H9 (cell line): Measurements from ENCODE around the gene HNRNPLL. TPM values are rescaled to one million over a fixed set of nuclear protein-coding genes. Genes with fewer than 3 reads are reported as not detected.

ENCODE experiments used
- DNase-seq: peaks from one replicate; pipeline ENCODE4 v3.0.0-alpha.2; 2017
- H2AFZ ChIP-seq: one replicate; pipeline ENCODE4 v1.6.1; 2013; ENCODE audit warnings: mild to moderate bottlenecking, low read length, control low read depth, moderate library complexity
- H2AK5ac ChIP-seq: 2 replicates; pipeline ENCODE4 v1.6.1; 2013; ENCODE audit warnings: low read length, control low read depth, mixed read lengths; ENCODE audit not compliant: insufficient read length
- H2BK120ac ChIP-seq: one replicate; pipeline ENCODE4 v1.6.1; 2013; ENCODE audit warnings: low read depth, mild to moderate bottlenecking, low read length, control low read depth, inconsistent platforms; ENCODE audit not compliant: poor library complexity, severe bottlenecking
- H2BK12ac ChIP-seq: 2 replicates; pipeline ENCODE4 v1.6.1; 2013; ENCODE audit warnings: low read length, control low read depth, mixed read lengths, low read depth; ENCODE audit not compliant: insufficient read length
- H2BK15ac ChIP-seq: 2 replicates; pipeline ENCODE4 v1.6.1; 2013; ENCODE audit warnings: low read depth, low read length, control low read depth
- H2BK20ac ChIP-seq: one replicate; pipeline ENCODE4 v1.6.1; 2013; ENCODE audit warnings: low read depth, mild to moderate bottlenecking, low read length, control low read depth, inconsistent platforms; ENCODE audit not compliant: poor library complexity, severe bottlenecking
- H2BK5ac ChIP-seq: 2 replicates; pipeline ENCODE4 v1.6.1; 2013; ENCODE audit warnings: low read length, control low read depth, mixed read lengths; ENCODE audit not compliant: insufficient read length
- H3K14ac ChIP-seq: 2 replicates; pipeline ENCODE4 v1.6.1; 2013; ENCODE audit warnings: low read length, control low read depth; ENCODE audit not compliant: insufficient read depth
- H3K18ac ChIP-seq: 2 replicates; pipeline ENCODE4 v1.6.1; 2013; ENCODE audit warnings: low read depth, mild to moderate bottlenecking, mixed read lengths, low read length, control low read depth; ENCODE audit not compliant: insufficient read length
- H3K23ac ChIP-seq: 2 replicates; pipeline ENCODE4 v1.6.1; 2013; ENCODE audit warnings: low read length, control low read depth, mixed read lengths, low read depth; ENCODE audit not compliant: insufficient read length
- H3K23me2 ChIP-seq: 2 replicates; pipeline ENCODE4 v1.6.1; 2013; ENCODE audit warnings: low read depth, mild to moderate bottlenecking, mixed read lengths, low read length, control low read depth; ENCODE audit not compliant: insufficient read length, poor library complexity, severe bottlenecking
- H3K27ac ChIP-seq: 2 replicates; pipeline ENCODE4 v1.5.1; 2013; ENCODE audit warnings: low read length, control low read depth, mixed read lengths, low read depth; ENCODE audit not compliant: insufficient read length
- H3K27me3 ChIP-seq: 2 replicates; pipeline ENCODE4 v1.6.1; 2013; ENCODE audit warnings: low read length, control low read depth, inconsistent platforms; ENCODE audit not compliant: insufficient read depth
- H3K4ac ChIP-seq: 2 replicates; pipeline ENCODE4 v1.6.1; 2013; ENCODE audit warnings: low read depth, mild to moderate bottlenecking, control low read depth, inconsistent platforms, low read length, moderate library complexity
- H3K4me1 ChIP-seq: 2 replicates; pipeline ENCODE4 v1.6.1; 2013; ENCODE audit warnings: low read length, control low read depth, inconsistent platforms; ENCODE audit not compliant: insufficient read depth
- H3K4me2 ChIP-seq: 2 replicates; pipeline ENCODE4 v1.6.1; 2013; ENCODE audit warnings: low read length, control low read depth, mixed read lengths; ENCODE audit not compliant: insufficient read length, insufficient read depth
- H3K56ac ChIP-seq: 2 replicates; pipeline ENCODE4 v1.6.1; 2013; ENCODE audit warnings: low read depth, mild to moderate bottlenecking, mixed read lengths, low read length, control low read depth; ENCODE audit not compliant: insufficient read length
- H3K79me1 ChIP-seq: 2 replicates; pipeline ENCODE4 v1.6.1; 2013; ENCODE audit warnings: low read depth, mild to moderate bottlenecking, moderate library complexity, low read length, control low read depth, inconsistent platforms; ENCODE audit not compliant: insufficient read depth, poor library complexity, severe bottlenecking
- H3K79me2 ChIP-seq: 2 replicates; pipeline ENCODE4 v1.6.1; 2013; ENCODE audit warnings: low read length, control low read depth, inconsistent platforms; ENCODE audit not compliant: insufficient read depth
- H3K9ac ChIP-seq: 2 replicates; pipeline ENCODE4 v1.6.1; 2013; ENCODE audit warnings: low read length, control low read depth, mixed read lengths; ENCODE audit not compliant: insufficient read length; ENCODE audit errors: extremely low read depth
- H3K9me3 ChIP-seq: one replicate; pipeline ENCODE4 v1.6.1; 2013; ENCODE audit warnings: low read depth, low read length, inconsistent platforms; ENCODE audit not compliant: control insufficient read depth
- H3T11ph ChIP-seq: one replicate; pipeline ENCODE4 v1.6.1; 2013; ENCODE audit warnings: mild to moderate bottlenecking, low read length, control low read depth, inconsistent platforms
- H4K20me1 ChIP-seq: one replicate; pipeline ENCODE4 v1.6.1; 2013; ENCODE audit not compliant: control insufficient read depth, insufficient read length, insufficient read depth
- H4K5ac ChIP-seq: 2 replicates; pipeline ENCODE4 v1.6.1; 2013; ENCODE audit warnings: low read depth, mild to moderate bottlenecking, mixed read lengths, low read length, control low read depth; ENCODE audit not compliant: insufficient read length
- H4K8ac ChIP-seq: replicated peaks from 2 replicates; pipeline ENCODE4 v1.6.1; 2013; ENCODE audit warnings: low read length, control low read depth, mixed read lengths, low read depth; ENCODE audit not compliant: insufficient read length
- H4K91ac ChIP-seq: 2 replicates; pipeline ENCODE4 v1.6.1; 2013; ENCODE audit warnings: low read depth, mild to moderate bottlenecking, moderate library complexity, mixed read lengths, low read length, control low read depth; ENCODE audit not compliant: insufficient read length
- H3K27ac Mint-ChIP-seq, 3 experiments: 2 replicates in 2 of 3; 3 replicates in 1 of 3; pipeline ENCODE4 v1.8.0; 2020 to 2021; ENCODE audit warnings: mixed read lengths in 3 of 3, mild to moderate bottlenecking in 1 of 3, moderate library complexity in 1 of 3
- H3K27me3 Mint-ChIP-seq: 2 replicates; pipeline ENCODE4 v1.8.0; 2021; ENCODE audit warnings: low read depth, mild to moderate bottlenecking, moderate library complexity, mixed read lengths
- H3K36me3 Mint-ChIP-seq, 3 experiments: 2 replicates in 2 of 3; 3 replicates in 1 of 3; pipeline ENCODE4 v1.8.0; 2020 to 2021; ENCODE audit warnings: low read depth in 3 of 3, mixed read lengths in 3 of 3; ENCODE audit not compliant: insufficient read depth in 1 of 3
- H3K4me1 Mint-ChIP-seq, 2 experiments: 2 replicates each; pipeline ENCODE4 v1.8.0; 2020; ENCODE audit warnings: mixed read lengths in 2 of 2
- H3K4me3 Mint-ChIP-seq, 2 experiments: 2 replicates in 1 of 2; 3 replicates in 1 of 2; pipeline ENCODE4 v1.8.0; 2020 to 2021; ENCODE audit warnings: mild to moderate bottlenecking in 2 of 2, mixed read lengths in 2 of 2, moderate library complexity in 1 of 2
- H3K9me3 Mint-ChIP-seq, 2 experiments: 2 replicates in 1 of 2; 3 replicates in 1 of 2; pipeline ENCODE4 v1.8.0; 2020; ENCODE audit warnings: mild to moderate bottlenecking in 2 of 2, mixed read lengths in 2 of 2, moderate library complexity in 1 of 2
- WGBS: extraction: QIAGEN DNeasy Blood & Tissue Kit; methylation state at CpG from one replicate; pipeline ENCODE4 v1.1.7; 2013; ENCODE audit warnings: missing lambda C conversion rate, low lambda C conversion rate, mixed read lengths; ENCODE audit not compliant: insufficient read length; ENCODE audit errors: extremely low coverage; 5-methylcytosine and 5-hydroxymethylcytosine counted together
- total RNA-seq: library from RNA; stranded (reverse); gene quantifications from 2 replicates; pipeline ENCODE4 v1.2.1, GENCODE V29; 2021
- TF ChIP-seq, protein P1 (sequence below): fragments of 200-600 bp; sonication (generic); conservative IDR thresholded peaks from 3 replicates; pipeline ENCODE4 v1.8.0; 2021; ENCODE audit warnings: antibody characterized with exemption, mild to moderate bottlenecking

HNRNPLL gene
- total RNA-seq, 1 experiment from 2014 or later, result 52.3 TPM

GRCh38 chr2:38598991-38599295 is 3.8 kb downstream of the HNRNPLL start:
- Histone ChIP-seq H3K23me2 (peaks cover 11% of the 10 kb centered on the region), H3K4me1 (peaks cover 6% of the 10 kb centered on the region), H2BK20ac (no peak overlapping the region), H4K20me1 (no peaks in the 10 kb centered on the region), H3K4me2 (peak overlapping the region; percentile 37), H3K23ac (no peak overlapping the region), H3K9ac (peak overlapping the region; percentile 12), H3K27ac (no peak overlapping the region), H3K9me3 (no peaks in the 10 kb centered on the region), H2BK5ac (no peak overlapping the region), H3K79me2 (peaks cover 49% of the 10 kb centered on the region; the same call in 1 of the 2 replicates), H2AK5ac (no peak overlapping the region), H2BK120ac (no peak overlapping the region), H3K18ac (no peak overlapping the region), H3K79me1 (peaks cover 2% of the 10 kb centered on the region), H3K27me3 (no peaks in the 10 kb centered on the region), H3K4ac (no peak overlapping the region), H3T11ph (no peak overlapping the region), H3K14ac (no peak overlapping the region), H2BK12ac (no peak overlapping the region), H4K5ac (no peak overlapping the region), H3K56ac (no peak overlapping the region), H2AFZ (no peak overlapping the region), H4K91ac (no peak overlapping the region), H2BK15ac (no peak overlapping the region), H4K8ac (no peak overlapping the region)
- WGBS, result no CpG with 5 or more reads among the region's 1 CpG
- H3K27me3 Mint-ChIP-seq, result no peaks in the 10 kb centered on the region
- H3K9me3 Mint-ChIP-seq, result no peaks in the 10 kb centered on the region
- peaks cover 46 to 47% of the 10 kb centered on the region in 2 experiments for H3K4me1 Mint-ChIP-seq
- 0 out of 7 replicates have a peak, but pooled peaks cover 0 to 5% (median 0%) of the 10 kb centered on the region in 3 experiments for H3K36me3 Mint-ChIP-seq
- peak overlapping the region in 2 of 3 experiments; percentile 42 to 67; a peak in 2 of 7 replicates for H3K27ac Mint-ChIP-seq
- TF ChIP-seq, protein P1, sequence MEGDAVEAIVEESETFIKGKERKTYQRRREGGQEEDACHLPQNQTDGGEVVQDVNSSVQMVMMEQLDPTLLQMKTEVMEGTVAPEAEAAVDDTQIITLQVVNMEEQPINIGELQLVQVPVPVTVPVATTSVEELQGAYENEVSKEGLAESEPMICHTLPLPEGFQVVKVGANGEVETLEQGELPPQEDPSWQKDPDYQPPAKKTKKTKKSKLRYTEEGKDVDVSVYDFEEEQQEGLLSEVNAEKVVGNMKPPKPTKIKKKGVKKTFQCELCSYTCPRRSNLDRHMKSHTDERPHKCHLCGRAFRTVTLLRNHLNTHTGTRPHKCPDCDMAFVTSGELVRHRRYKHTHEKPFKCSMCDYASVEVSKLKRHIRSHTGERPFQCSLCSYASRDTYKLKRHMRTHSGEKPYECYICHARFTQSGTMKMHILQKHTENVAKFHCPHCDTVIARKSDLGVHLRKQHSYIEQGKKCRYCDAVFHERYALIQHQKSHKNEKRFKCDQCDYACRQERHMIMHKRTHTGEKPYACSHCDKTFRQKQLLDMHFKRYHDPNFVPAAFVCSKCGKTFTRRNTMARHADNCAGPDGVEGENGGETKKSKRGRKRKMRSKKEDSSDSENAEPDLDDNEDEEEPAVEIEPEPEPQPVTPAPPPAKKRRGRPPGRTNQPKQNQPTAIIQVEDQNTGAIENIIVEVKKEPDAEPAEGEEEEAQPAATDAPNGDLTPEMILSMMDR, result no peak
- DNase-seq, result no peak
- peak overlapping the region; percentile 1 to 94; a peak in 3 of 5 replicates for H3K4me3 Mint-ChIP-seq
